GM21723 (cell line): ENCODE data around the gene ZC2HC1C.
A peak's percentile ranks its signal among the peaks of the same experiment; 100 is the strongest.

Source experiments
- ATAC-seq: cut with Tn5 transposase; IDR thresholded peaks from one replicate; pipeline ENCODE4 v1.9.1; 2021; ENCODE audit warnings: mild to moderate bottlenecking, moderate library complexity; ENCODE audit not compliant: unreplicated experiment

The ZC2HC1C gene, protein sequence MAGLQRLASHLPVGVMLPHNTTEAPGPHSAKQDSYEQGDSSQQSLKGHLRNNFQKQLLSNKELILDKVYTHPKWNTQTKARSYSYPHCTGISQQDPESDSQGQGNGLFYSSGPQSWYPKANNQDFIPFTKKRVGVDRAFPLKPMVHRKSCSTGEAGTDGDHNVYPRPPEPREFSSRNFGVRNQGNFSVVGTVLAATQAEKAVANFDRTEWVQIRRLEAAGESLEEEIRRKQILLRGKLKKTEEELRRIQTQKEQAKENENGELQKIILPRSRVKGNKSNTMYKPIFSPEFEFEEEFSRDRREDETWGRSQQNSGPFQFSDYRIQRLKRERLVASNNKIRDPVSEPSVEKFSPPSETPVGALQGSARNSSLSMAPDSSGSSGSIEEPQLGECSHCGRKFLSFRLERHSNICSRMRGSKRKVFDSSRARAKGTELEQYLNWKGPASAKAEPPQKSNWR

DNA sequence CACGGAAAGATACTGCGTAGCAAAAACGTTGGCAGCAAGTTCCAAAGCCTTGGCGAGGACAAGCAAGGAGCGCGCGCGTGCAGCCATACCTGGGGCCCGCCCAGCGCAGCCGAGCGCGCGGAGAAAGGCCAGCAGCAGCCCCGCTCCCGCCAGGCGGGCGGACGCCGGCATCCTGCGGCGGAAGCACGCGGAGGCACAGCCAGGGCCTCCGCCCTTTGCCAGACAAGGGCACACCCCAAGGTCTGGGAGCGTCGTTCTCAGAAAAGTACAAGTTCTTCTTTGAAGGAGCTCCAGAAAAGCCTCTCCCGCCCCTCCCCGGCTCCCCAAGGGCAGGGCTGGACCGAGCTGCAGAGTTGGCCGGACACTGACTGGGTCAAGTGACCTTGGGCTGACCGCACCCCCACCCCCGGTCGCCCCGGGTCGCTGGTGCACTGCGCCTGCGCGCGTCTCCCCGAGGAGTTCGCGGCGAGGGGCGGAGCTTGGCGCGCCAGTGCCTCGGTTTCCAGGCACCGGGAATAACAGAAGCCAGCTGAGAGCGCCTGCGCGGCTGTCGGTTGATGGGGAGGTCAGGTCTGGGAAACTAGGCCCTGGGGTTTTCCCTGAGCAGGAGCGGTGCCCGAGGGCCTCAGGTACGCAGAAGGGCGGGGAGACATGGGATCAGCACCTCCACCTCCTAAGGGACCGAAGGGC lies at the start of gene ZC2HC1C:
ZC2HC1C (plus strand) TSS at position 521 of the 690 bp plus-strand sequence. CDS start 933 bp downstream, outside the sequence.
- peak; percentile 64 for ATAC-seq

DNA sequence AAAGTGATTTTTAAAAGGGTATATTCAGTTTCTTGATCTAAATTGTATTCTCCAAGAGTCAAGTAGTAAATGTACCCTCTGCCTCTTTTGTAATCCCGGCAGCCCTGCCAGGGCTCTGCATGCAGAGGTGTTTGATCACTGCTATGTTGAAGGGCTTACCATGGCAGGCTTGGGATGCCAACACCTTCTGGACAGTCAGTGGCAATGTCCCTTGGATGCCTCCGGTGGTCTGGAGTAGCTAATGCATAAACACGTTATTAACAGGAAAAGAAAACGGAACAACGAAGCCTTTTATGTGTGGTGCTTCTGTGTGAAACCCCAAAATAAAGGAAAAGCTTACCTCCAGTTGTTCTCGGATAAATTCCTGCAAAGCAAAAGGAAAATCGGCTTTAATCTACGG lies 46.8 kb upstream of the ZC2HC1C start:
- no peak for ATAC-seq

DNA sequence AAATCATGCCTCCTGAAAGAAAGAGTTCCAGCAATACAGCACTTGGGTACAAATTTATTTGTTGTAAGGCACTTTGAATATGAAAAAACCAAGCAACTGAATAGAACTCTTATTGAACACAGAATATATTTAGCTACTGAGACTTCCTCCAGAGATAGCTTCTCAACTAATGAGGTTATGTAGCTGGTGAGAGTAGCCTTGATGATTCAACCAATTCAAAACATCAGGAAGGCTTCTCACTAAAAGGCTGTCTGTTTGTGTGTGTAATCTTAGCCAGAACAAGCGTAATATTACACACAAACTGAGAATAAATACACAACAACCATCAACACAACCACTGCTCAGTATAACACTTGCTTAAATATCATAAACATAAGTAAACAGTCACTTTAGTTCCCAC lies 46.3 kb upstream of the ZC2HC1C start:
- ATAC-seq: no peak

DNA sequence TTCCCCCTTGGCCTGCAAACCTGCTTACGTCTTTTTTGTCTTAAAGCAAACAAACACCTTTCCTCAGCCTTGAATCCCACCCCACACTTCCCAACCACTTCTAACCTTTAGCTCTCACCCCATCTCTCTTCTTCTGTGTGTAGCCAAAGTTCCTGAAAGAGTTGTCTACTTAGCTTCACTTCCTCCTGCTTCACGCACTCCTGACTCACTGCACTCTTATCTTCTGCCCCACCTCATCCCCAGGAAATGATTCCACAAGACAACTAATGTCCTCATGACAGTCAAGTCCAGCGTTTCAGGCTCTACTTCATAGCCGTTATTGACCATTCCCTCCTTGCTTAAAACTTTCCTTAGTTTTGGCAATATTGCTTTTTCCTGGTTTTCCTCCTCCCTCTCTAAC lies 44.4 kb upstream of the ZC2HC1C start:
- no peak for ATAC-seq

DNA sequence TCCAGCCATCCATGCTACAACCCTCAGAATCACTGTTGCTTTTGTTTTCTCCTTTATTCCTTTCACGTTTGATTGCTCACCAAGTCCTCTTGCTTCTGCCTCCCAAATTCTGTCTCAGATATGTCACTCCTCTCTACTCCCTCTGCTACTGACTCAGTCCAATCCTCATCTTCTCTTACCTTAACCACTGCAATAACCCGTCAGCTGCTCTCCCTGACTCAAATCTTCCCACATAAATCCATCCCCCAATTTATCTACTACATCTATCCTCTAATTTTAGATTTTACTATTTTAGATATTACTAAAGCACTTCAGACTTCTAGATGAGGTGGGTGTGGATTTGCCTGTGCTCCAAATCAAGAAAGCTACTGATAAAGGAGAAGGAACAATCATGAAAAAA lies 43.6 kb upstream of the ZC2HC1C start:
- no peak for ATAC-seq

DNA sequence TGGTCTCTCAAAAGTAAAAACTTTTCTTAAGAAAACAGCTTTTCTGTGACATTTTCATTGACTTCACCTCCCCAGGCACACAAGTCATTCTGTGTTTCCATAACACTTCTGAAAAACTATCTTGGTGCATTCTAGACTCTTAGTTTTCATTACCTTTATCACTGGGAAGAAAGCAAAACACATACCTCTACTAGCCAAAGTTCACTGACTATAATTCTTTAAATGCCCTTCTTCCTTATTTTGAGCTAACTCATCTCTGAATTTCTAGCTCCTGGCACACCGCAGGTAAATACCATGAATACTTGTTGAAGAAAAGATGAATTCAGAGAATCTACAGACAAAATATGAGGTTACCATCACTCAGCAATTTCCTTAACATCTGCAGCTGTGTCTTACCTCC lies 39.3 kb upstream of the ZC2HC1C start:
- ATAC-seq: no peak

DNA sequence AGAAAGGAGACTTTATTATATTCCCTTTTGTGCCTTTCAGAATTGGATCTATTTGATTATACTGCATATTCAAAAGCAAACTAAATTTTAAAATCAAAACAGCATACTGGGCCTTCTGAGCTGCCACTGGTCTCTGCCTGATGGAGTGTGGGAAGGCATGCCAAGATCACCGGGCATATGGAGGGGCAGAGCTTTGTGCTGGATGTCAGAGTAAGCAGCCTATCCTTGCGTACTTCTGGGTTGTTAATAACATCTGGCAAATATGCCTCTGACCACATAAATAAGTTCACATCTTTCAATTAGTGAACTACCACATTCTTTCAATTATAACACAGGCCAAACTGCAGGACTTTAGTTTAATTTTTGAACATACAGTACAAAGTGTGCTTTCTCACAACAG lies 36.5 kb upstream of the ZC2HC1C start:
- ATAC-seq: no peak

DNA sequence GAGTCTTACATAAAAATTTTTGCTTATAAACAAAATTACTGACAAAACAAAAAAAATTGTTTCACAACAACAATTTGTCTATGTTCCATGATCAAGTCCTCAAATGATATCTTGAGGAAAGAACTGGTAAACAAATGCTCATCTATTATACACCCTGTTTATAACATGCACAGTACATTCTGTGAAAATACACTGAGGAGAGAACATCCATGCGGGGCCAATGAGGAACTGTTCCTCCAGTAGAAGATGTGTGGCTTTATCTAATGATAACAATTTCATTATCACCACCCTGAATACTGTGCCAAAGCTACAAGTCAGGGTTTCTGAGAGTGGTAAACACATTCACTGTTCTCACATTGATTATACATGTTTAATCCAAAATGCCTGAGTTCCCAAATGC lies 28.9 kb upstream of the ZC2HC1C start:
- no peak for ATAC-seq

DNA sequence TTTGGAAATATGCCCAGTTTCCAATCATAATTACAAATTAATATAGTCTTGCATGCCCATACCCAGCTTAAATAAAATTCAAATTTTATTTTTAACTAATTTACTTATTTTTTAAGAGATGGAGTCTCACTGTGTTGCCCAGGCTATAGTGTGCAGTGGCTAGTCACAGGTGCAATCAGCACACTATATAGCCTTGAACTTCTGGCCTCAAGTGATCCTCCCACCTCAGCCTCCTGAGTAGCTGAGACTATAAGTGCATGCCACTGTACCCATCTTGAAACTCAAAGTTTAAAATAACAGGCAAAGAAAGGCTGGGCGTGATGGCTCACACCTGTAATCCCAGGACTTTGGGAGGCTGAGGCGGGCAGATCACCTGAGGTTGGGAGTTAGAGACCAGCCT lies 28.5 kb upstream of the ZC2HC1C start:
- ATAC-seq: no peak

DNA sequence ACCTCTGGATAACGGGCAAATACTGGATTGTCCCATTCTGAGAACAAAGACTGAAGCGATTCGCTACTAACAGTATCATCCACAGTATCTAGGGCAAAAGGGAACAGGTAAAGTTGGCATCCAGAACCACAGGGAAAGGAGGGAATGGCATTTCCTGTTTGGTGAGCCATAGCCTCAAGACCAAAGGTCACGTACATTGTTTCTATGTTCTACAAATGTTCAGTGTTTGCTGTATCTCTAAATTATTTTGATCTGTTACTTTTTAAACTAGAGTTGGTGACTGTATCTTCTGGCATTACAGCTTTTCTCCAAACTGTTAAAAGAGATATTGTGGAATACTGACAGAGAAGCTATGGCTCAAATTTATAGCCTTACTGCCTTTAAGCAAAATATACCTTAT lies 27.8 kb upstream of the ZC2HC1C start:
- ATAC-seq: no peak

DNA sequence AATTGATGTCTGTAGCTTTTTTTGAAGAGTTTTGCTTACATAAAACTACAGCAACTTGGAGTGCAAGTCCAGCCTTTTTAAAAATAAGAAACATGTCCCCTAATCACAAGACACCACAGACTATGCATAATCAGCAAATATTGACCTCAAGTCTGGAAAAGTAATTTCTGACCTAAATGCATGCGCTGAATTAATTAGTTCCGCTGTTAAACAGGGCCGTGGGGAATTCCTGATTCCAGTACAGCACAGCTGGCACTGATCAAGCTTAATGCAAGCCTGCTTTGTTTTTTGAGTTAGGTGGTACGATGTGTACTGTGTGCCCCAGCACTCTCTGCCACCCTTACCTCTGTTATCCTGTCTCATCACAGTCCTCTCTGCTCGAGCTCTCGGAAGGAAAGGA lies 27.4 kb upstream of the ZC2HC1C start:
- ATAC-seq: no peak

DNA sequence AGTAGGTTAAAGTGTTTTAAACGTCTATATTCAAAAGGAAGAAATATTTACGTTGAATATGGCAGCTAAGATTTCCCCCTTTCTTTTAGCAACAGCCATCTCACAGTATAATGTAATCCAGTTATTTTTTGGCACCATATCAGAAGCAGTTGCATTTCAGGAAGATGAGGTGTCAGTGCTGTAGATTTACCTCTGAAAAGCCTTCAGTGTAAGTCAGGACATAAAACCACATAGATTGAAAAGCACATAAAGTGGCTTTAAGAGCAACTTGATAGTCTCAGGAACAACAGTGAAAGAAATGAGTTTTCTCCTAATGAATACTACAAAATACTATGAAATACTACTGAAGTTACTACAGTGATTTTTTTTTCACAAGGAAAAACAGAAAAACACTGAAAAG lies 25.1 kb upstream of the ZC2HC1C start:
- no peak for ATAC-seq

DNA sequence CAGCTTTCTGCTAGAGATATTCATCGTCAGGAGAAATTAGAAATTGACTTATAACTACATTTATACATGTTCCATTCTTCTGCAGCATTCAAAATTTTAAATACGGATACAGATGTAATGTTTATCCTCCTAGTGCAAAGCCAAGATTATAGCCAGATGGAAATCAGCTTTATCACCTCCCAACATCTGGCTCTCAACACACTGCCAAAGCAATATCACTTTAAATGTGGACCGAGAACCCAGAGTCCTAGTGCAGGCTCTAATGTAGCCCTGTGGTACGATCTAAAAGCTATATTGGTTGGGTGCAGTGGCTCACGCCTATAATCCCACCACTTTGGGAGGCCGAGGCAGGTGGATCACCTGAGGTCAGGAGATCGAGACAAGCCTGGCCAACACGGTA lies 24.7 kb upstream of the ZC2HC1C start:
- no peak for ATAC-seq

DNA sequence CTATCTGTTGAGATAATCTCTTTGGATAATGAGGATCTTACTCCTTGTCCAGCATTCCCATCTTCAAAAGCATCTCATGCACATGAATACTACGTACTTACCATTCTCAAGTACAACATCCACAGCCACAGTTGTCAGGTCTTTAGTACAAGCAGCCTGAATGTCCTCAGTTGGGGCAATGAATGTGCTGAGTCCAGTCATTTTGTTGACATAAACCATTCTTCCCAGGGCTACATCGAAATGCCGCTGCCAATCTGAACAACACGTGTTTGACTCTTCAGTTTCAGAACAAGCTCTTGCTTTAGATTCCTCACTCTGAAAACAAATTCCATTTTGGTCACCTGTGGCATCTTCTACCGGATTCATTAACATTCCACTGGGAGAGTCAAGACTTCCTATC lies 23.2 kb upstream of the ZC2HC1C start:
- ATAC-seq: no peak

DNA sequence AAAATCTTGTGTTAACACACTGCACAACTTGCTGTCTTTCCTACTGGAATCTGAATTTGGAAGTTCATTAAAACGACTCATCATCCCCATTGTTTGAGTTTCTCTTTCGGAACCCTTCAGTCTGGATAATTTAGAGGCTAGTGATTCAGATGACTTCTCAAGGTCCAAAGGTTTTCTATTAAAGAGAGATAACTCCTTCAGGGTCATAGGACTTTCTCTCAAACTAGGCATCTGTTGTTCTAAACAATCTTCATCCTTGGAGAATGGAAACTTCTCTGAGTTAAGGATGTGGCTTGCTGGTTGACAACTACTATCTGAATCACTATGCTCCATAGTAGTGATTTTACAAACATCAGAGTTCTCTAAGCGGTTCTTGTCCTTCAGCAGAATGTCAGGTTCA lies 22.5 kb upstream of the ZC2HC1C start:
- ATAC-seq: no peak

DNA sequence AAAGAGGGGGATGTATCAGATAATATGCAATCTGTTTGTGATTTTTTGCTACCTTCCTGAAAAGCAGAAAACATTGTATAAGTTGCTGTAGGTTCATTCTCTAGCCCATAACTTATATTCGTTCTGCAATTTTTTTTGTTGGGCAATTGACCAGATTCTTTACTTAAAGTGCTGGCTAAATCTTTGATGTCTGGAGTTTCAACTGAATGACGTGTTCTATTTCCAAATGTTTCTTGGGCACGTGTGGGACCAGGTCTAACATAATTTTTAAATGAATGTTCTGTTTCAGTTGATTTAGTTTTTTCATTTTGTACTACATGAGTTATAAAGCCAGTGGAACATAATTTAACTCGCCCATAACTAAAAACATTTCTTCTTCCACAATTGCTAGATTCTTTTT lies 21.9 kb upstream of the ZC2HC1C start:
- ATAC-seq: no peak

DNA sequence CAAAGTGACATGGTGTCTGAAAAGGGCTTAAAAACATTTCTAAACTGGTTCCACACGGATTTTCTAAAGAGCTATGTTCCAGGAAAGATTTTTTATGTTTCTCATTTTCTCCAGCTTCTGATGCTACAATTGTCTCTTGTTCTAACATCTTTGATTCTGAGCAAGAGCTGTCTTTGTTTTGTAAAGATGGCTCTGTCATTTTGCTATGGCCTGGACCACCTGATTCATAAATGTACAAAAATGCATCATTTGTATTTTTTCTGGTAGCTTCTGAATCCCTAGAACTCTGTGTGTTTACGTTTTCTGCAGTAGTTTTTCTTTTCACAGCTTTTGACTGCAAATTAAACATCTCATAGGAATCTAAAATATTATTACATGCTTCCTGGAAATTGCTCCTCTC lies 21.3 kb upstream of the ZC2HC1C start:
- ATAC-seq: no peak

DNA sequence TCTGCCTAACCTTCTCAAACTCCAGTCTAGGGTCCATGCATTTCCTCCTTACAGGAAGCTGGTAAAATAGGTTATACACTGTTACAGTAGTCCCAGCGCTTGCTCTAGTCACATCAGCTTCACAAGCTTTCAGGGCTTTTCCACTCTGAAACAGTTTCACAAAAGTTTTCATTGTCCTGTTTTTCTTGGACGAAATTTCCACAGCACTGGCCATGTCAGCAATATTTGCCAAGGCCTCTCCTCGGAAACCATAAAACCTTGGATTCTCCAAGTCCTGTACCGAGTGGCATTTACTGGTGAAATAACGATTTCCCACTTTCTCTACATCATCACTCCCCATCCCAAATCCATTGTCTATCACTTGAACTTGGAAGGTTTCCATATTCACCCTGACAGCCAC lies 20.3 kb upstream of the ZC2HC1C start:
- ATAC-seq: no peak

DNA sequence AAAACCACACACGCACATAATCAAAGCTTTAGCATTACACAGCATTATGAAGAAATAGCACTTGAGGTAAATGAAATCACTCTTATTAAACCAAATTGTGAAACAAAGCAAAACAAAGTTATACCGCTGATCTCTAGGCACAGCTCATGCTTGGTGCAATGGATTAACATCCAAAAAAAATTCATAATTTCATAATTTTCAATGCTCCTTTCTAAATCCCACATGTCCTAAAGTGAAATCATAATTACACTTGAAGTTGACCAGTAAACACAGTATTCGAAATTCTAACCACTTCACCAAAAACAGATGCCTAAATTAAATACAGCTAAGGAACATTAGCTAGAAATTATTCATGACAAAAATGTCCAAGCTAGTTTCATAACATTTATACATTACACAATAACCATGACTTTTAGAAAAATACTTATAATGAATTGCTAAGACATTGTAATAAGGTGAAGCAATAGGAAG lies 19.7 kb upstream of the ZC2HC1C start:
- no peak for ATAC-seq

DNA sequence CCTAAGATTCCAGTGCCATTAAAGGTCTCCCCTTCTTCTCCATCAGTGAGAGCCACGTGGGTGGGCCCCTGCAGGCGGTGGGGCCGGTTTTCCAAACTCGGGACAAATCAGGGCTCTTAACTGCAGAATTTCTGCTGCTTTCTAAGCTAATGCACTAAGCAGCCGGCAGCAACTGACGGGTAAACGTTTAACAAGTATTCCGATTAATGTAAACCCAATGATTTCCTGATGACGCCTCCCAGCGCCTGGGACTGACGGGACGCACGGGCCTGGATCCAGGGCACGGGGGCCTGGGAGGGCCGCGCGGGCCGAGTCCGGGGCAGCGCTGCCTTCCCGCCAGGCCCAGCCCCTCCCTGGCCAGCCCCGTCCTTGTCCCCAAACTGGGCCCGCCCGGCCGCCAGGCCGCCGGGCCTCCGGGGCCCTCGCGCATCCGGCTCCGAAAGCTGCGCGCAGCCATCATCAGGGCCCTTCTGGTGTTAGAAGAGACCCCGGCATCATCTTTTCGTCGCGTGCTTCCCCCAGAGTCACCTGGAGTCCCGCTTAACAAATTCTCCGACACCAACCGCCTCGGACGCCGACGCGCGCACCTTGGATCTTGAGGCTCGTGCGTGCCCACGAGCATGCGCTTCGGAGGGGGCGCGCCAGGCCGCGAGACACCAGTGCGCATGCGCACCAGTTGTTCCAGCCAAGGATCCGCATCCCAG lies 18.4 kb upstream of the ZC2HC1C start, which contains the start of gene MLH3:
MLH3 (minus strand) TSS at position 616 of the 704 bp plus-strand sequence. CDS start 1,812 bp downstream, outside the sequence.
- ATAC-seq: peak; percentile 77

DNA sequence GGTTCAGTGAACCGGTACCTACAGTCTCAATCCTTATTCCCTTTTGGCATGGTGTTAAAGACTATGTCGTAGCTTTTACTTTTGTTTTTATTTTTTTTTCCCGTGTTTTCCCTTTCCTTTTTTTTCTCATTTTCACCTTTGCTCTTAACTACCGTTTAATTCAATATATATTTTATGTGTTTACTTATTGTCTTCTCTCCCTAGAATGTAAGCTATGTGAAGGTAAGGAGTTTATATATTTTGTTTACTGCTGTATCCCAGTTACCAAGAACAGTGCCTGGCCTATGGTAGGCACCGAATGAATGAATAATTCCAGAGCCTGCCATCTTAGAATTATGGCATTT lies 17.9 kb upstream of the ZC2HC1C start:
- ATAC-seq: no peak
